Fibroblast of villous mesenchyme (primary cell): ENCODE measurements around the gene MAGEA11. TPM values are rescaled to one million over a fixed set of nuclear protein-coding genes. Genes with fewer than 3 reads are reported as not detected.
"Not testable (repeated sequence)": the region's sequence is repeated elsewhere in the genome, so short reads cannot be mapped to it uniquely, and the experiment has no call there.

Source experiments
- DNase-seq: peaks from one replicate; pipeline ENCODE4 v3.0.0-alpha.2; 2010; ENCODE audit warnings: low read depth
- H3K4me3 ChIP-seq: 2 replicates; pipeline ENCODE4 v1.5.1; 2011; ENCODE audit warnings: low read depth, mild to moderate bottlenecking, low read length
- total RNA-seq: library from RNA; depleted of rRNA; stranded (reverse); fragments of >200 nt; gene quantifications from 2 replicates; pipeline ENCODE4 v1.2.3, GENCODE V29; 2012
- TF ChIP-seq, protein P1 (sequence below): IDR thresholded peaks from 2 replicates; pipeline ENCODE4 v1.5.1; 2012; ENCODE audit warnings: low read depth, mild to moderate bottlenecking, low read length; ENCODE audit not compliant: insufficient read depth

MAGEA11 gene
- total RNA-seq, 1 donor: not detected

DNA sequence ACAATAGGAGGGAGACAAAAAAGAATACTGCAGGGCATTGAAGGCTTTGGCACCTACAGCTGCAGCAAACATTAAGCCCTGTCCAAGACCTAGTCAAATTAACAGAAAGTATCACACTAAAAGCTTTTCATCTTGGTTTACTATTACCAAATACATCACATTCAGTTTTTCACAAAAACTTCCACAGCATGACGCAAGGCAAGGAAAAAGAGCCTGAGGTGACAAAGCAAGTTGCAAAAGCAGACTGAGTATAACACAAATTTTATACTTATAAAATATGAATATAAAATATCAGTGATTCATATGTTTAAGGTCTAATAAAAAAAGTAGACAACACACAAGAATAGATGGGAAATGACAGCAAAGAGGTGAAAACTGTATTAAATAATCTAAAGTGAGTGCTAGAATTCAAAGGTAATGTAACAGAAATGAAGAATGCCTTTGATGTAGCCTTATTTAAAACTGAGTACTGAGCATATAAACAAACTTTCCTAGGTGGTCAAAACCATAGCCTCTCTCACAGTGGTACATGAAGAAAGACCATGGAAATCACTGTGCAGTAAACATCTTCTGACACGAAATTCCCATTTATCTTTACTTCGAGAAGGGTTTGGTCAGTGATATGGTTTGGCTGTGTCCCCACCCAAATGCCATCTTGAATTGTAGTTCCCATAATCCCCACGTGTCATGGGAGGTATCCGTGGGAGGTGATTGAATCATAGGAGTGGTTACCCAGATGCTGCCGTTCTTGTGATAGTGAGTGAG lies 27.7 kb upstream of the MAGEA11 start:
- TF ChIP-seq, protein P1, sequence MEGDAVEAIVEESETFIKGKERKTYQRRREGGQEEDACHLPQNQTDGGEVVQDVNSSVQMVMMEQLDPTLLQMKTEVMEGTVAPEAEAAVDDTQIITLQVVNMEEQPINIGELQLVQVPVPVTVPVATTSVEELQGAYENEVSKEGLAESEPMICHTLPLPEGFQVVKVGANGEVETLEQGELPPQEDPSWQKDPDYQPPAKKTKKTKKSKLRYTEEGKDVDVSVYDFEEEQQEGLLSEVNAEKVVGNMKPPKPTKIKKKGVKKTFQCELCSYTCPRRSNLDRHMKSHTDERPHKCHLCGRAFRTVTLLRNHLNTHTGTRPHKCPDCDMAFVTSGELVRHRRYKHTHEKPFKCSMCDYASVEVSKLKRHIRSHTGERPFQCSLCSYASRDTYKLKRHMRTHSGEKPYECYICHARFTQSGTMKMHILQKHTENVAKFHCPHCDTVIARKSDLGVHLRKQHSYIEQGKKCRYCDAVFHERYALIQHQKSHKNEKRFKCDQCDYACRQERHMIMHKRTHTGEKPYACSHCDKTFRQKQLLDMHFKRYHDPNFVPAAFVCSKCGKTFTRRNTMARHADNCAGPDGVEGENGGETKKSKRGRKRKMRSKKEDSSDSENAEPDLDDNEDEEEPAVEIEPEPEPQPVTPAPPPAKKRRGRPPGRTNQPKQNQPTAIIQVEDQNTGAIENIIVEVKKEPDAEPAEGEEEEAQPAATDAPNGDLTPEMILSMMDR: no peak
- no peak overlapping the region for H3K4me3 ChIP-seq
- DNase-seq: no peak

DNA sequence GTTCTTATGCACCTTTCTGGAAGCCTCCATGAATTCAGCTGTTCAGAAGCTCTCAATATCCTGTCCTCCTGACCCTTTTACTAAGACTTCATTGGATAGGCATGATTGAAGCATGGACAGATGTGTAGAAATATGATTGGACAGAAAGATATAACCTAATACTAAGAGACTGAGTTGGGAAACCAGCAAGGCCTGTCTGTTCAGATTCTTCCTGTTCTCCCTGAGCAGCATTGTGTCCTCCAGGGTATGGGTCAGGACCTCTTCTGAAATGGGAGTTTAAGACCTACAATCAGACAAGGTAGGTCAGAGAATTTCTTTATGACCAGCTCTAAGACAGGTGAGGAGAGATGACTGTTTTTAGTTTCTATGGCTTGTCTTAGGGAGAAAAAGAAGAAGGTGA lies 23.9 kb upstream of the MAGEA11 start:
- no peak for DNase-seq
- TF ChIP-seq, protein P1: no peak
- no peak overlapping the region for H3K4me3 ChIP-seq

DNA sequence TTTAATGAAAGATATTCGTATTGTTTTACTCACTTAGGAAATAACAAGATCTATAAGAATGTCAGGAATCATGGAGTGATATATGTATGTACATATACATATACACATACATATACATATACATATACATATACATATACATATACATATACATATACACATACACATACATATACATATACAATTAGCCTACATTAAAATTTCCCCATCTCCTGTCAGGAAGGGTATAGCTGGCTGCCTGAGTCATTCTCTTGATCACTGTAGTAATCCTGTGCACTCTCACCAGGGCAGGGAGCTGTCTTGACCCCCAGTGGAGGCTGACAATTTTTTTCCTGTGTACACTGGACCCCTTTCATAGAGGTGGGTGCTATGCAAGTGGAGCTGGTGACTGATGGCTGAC lies 23.3 kb upstream of the MAGEA11 start:
- TF ChIP-seq, protein P1: no peak
- DNase-seq: no peak
- H3K4me3 ChIP-seq: no peak overlapping the region

DNA sequence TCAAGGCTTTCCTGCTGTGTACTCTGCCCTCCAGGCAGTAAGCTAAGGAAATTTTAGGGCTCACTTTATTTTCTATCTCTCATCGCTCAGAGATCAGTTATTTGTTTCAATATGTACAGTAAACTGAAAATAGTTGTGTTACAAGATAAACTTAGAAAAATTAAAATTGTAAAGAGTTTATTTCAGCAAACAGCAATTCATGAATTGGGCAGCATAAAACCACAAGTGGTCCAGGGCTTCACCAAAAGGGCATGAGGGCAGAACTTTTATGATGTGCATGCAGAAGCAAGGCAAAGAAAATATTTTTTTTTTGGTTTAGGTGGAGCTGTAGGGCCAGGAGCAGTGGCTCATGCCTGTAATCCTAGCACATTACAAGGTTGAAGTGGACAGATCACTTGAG lies 20.1 kb upstream of the MAGEA11 start:
- H3K4me3 ChIP-seq: no peak overlapping the region
- TF ChIP-seq, protein P1: no peak
- DNase-seq: no peak

DNA sequence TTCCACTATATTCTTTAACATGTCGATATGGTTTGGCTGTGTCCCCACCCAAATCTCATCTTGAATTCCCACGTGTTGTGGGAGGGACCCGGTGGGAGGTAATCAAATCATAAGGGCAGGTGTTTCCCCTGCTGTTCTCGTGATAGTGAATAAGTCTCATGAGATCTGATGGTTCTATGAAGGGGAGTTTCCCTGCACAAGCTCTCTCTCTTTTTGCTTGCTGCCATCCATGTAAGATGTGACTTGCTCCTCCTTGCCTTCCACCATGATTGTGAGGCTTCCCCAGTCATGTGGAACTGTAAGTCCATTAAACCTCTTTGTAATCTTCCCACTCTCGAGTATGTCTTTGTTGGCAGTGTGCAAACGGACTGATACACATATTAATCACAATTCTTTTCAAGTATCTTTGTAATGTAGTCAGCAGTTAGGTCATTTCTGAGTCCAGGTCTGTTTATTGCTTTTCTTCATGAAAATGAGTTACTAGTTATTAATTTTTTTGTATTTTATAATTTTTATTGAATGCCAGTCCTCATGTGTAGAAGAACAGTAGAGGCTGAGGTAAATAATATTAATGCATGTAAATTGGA lies 19.1 kb upstream of the MAGEA11 start:
- DNase-seq, H3K4me3 ChIP-seq: not testable (repeated sequence)

DNA sequence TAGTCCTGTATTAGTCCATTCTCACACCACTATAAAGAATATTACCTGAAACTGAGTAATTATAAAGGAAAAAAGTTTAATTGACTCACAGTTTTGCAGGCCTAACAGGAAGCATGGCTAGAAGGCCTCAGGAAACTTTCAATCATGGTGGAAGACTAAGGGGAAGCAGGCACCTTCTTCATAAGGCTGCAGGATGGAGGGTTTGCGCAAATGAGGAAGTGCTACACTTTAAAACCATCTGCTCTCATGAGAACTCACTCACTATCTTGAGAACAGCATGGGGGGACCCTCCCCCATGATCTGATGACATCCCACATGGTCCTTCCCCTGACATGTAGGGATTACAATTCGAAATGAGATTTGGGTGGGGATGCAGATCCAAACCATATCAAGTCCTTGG lies 12.1 kb upstream of the MAGEA11 start:
- DNase-seq: no peak
- TF ChIP-seq, protein P1: no peak

DNA sequence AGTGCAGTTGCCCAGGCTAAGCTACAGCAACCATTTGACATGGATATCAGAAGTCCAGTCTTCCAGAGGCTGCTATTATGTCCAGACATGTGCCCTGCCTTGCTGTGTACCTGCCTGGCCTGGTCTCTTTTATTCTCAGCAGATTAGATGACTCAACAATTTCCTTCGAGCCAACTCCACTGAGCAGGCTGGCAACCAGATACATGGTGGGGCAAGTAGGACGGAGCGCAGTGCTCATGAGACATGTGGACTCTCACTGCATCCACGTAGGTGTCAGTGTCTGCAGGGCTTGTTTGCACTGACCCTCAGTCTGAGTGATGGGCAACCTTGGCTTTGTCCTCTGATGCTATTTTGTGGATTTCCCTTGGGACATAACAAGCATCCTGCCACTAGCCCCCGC lies 7.2 kb upstream of the MAGEA11 start:
- DNase-seq: no peak
- TF ChIP-seq, protein P1: no peak
- no peak overlapping the region for H3K4me3 ChIP-seq

More for the DNA sequence above, 12.1 kb upstream of the MAGEA11 start:
- H3K4me3 ChIP-seq: no peak overlapping the region
